GM18873 (cell line): ENCODE data around the gene VPS52.

ENCODE experiments used
- ATAC-seq: cut with Tn5 transposase; IDR thresholded peaks from one replicate; pipeline ENCODE4 v1.9.1; 2021; ENCODE audit warnings: mild to moderate bottlenecking, moderate library complexity, moderate number of reproducible peaks; ENCODE audit not compliant: unreplicated experiment, low FRiP score

Gene VPS52, protein sequence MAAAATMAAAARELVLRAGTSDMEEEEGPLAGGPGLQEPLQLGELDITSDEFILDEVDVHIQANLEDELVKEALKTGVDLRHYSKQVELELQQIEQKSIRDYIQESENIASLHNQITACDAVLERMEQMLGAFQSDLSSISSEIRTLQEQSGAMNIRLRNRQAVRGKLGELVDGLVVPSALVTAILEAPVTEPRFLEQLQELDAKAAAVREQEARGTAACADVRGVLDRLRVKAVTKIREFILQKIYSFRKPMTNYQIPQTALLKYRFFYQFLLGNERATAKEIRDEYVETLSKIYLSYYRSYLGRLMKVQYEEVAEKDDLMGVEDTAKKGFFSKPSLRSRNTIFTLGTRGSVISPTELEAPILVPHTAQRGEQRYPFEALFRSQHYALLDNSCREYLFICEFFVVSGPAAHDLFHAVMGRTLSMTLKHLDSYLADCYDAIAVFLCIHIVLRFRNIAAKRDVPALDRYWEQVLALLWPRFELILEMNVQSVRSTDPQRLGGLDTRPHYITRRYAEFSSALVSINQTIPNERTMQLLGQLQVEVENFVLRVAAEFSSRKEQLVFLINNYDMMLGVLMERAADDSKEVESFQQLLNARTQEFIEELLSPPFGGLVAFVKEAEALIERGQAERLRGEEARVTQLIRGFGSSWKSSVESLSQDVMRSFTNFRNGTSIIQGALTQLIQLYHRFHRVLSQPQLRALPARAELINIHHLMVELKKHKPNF

DNA sequence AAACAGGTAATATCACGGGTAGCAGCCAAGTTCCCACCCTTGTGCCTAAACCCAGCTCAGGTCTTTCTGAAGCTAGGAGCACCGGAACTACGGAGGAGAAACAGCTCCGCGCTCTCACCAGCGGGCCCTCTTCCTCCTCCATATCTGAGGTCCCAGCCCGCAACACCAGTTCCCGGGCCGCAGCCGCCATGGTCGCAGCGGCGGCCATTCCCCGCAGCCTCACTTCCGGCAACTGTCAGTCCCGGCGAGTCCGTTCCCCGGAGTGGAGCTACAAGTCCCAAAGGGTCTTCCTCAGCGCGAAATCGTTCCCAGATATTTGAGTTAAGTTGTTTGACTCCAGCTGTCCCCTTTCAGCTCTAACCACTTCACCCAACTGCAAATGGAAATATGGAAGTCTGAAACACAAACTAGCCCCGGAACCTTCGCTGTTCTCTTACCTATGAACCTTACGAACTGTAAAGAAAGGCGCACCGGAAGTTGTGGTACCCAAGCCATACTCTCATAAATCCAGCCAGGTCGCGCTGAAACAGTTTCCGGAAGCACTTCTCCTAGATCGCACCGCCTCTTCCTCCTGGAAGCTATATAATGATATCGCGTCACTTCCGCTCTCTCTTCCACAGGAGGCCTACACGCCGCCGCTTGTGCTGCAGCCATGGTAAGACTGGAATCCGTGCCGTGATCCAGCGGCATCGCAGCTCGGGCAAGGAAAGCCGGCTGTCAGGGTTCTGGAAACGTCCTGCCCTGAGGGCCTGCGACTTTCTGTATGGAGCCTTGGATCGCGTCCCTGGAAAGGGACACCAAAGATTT lies at the start of gene VPS52, which contains the start of gene RPS18:
VPS52 (minus strand) TSS at position 409 of the 807 bp plus-strand sequence; CDS start at position 208, 201 bp downstream.
RPS18 (plus strand) TSS at position 608 of the 807 bp plus-strand sequence; CDS start at position 653, 45 bp downstream.
- ATAC-seq, result peak; percentile 69

DNA sequence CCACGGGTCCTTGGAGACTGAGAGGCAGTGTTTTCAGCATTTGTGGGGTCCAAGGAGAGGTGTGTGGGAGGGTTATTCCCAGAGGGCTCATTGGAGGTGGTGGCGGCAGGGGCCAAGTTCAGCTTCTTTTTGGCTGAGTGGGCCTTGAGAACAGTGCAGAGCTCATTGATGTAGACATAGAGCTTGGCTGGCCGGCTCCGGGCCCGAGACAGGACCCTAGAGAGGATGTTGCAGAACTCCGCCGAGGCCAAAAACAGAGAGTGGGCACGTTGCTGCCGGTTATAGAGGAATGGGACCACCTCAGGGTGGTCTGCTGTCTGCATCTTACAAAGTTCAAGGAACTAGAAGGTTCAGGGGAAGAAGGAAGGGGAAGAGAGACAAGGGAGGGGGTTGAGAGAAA lies 49.6 kb upstream of the VPS52 start:
- no peak for ATAC-seq

DNA sequence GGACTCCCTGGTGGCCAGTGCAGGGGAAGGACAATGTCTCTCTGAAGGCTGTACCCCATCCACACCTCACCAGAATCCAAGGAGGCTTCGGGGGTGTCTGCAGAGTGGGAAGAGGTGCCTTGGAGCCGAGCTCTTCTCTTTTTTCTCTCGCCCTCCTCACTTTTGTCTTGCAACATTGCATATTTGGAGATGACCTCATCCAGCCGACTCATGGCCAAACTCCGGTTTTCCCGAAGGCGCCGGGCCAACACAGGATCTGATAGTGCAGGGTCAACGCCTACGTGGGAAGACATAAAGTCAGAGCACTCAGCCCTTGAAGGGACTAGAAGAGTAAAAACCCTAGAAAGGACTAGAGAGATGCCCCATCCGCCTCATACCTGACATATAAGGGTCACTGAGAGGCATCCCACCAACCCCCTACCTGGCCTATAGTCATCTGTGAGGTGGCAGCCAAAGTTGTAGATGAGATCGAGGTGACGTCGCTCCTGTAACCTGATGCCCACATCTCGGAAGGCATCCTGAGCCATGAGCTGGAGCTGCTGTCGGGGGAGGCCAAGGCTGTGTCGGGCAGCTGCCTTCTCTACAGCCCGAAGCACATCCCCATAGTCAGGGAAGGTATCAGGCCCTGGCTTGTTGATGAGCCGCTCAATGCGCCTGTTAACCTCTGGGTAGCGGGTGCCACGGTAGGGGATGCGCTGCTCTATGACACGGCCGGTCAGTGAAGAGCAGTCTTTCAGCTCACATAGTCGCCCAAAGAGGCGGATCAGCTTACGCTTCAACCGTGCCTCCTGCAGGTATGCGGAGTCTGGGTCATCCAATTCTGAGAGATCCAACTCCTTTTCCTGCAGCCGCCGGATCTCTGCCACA lies 48.9 kb upstream of the VPS52 start:
- ATAC-seq, result no peak

DNA sequence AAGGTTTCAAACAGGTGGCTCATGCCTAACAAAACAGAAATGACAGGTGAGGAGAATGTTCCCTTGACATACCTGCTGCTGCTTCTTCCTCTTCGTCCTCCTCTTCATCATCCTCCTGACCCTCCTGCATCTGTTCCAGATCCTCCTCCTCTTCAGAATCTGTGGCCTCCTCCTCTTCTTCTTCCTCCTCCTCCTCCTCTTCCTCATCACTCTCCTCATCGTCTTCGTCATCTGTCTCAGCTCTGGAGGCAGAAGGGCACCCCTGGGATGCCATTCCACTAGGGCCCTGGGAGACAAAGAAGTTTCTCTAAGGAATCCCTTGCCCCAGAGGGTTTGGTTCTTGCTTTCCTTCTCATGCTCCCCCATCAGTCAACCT lies 48.3 kb upstream of the VPS52 start:
- no peak for ATAC-seq

DNA sequence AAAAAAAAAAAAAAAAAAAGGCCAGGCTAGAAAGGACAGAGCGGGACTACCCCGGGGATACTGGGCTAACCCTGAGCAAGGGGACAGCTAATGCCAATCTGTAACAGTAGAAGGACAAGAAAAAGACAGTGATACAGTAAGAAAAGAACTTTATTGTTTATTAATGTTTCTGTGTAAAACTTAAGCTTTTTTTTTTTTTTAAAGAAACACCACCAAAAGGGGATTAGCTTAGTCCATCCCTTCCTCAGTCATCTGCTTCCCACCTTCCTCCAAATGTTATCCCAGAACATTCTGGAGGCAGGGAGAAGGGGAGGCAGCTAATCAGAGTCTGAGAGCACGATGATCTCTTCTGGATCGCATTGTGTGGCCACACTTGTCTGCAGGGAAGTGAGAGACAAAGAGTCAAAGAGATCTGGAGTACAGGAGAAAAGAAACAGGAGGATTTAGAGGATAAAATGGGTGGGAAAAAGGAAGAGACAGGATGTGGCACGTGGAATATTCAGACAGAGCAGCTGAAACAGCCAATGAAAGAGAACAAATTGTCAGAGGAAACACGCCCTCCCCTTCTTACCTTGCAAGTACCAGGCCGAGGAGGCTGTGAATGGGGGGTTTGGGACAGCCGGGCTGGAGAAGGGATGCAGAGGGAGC lies 46.9 kb upstream of the VPS52 start:
- no peak for ATAC-seq

DNA sequence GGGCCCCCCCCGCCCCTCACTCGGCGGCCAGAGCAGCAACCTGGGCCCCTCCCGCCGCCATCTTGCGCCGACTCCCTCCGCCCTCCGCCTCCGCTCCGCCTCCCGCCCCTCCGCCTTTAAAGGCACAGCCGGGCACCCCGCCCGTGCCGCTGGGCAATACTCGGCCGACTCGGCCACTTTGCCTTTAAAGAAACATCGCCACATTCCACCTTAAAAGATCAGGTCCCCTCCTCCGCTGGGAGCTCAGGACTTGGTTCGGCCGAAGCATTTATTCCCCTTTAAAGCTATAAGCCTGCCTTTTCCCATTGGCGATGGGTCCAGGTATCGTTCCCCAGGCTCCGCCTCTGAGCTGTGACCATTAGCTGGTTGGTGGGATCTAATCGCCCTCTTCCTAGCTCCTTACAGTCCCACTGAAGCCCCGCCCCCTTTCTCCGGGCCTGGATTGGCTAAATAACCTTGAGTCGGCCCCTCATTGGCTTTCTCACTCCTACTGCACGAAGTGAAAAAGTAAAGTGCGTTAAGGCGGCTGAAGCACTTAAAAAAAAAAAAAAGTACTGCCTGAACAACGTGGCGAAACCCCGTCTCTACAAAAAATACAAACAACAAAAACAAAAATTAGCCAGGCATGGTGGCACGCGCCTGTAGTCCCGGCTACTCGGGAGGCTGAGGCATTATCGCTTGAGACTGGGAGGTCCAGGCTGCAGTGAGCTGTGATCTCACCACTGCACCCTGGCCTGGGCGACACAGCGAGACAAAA lies 46.2 kb upstream of the VPS52 start, which contains the start of gene ZBTB22:
ZBTB22 (minus strand) TSS at position 76 of the 757 bp plus-strand sequence. CDS start 828 bp downstream, outside the sequence.
- ATAC-seq, result peak; percentile 44

DNA sequence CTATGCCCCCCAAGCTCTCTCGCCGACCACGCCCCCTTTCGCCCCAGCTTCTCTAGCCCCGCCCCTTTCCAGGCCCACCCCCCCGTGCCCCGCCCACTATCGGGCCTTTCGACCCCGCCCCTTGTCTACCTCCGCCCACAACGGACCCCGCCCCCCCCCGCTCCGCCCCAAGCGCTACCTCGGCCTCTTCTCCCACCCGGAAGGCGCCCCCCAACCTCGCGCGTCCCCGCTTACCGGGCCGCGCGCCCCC lies 45.7 kb upstream of the VPS52 start:
- ATAC-seq, result no peak

DNA sequence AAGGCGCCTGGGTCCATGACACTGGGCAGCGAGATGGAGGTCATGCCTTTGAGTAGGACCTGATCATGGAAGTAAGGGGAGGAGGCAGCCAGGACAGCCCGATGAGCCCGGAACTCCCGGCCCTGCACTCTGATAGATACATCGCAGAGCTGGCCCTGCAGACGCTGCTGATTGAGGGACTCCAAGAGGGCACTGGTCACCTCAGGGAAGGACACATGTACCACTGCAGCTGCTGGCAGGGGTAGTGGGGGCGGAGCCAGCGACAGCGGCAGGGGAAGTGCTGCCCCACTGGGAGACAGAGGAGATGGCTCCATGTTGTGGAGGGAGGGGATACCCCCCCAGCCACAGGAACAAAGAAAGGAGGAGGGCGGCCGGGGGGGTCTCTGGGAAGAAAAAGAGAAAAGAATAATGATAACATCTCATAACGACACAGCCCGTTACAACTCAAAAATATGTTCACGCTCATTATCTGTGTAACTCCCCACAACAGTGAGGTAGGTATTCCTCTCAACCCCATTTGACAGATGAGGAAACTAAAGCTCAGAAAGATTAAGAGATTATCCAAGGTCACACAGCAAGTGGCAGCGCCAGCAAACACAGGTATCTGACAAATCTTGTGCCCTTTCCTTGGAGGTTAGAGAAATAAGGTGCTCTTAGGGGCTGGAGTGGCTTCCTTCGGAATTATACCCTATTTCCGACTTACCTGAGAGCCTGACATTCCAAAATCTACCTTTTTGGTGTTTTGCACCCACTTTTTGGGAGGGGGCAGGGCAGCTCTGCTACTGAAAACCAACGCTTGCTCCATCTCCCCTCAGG lies 45.1 kb upstream of the VPS52 start:
- no peak for ATAC-seq

DNA sequence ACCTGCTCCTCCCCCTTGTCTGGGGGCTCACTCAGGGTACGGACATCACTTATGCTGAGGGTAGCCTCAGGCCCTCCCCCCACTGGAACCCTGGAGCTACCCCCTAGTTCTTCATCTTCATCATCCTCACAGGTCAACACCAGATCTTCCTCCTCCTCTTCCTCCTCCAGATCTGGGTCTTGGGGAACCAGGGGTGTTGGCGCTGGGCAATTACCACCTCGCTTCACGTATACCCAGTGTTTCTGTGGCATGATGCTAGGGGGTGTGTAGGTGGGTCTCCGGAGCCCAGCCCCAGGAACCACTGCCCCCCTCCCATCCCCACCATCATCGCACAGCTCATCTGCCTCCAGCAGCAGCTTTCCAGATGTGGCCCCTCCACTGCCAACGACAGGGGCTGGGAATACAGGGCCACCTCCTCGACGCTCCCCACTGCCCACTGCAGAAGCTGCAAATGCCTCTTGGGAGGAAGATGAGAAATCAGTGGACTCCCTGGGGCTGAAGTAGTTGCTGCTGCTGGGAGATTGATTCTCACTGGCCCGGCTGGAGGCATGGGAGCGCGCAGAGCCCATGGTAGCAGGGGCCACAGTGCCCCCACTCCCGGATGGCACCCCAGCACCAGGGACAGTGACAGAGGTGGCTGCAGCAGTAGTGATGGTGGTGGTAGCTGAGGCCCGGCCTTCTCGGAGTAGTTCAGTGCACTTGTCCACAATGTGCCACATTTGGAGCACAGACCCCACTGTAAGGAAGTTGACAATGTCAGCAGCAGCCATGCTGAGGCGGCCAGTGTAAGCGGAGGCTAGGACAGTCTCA lies 44.3 kb upstream of the VPS52 start:
- ATAC-seq, result no peak

DNA sequence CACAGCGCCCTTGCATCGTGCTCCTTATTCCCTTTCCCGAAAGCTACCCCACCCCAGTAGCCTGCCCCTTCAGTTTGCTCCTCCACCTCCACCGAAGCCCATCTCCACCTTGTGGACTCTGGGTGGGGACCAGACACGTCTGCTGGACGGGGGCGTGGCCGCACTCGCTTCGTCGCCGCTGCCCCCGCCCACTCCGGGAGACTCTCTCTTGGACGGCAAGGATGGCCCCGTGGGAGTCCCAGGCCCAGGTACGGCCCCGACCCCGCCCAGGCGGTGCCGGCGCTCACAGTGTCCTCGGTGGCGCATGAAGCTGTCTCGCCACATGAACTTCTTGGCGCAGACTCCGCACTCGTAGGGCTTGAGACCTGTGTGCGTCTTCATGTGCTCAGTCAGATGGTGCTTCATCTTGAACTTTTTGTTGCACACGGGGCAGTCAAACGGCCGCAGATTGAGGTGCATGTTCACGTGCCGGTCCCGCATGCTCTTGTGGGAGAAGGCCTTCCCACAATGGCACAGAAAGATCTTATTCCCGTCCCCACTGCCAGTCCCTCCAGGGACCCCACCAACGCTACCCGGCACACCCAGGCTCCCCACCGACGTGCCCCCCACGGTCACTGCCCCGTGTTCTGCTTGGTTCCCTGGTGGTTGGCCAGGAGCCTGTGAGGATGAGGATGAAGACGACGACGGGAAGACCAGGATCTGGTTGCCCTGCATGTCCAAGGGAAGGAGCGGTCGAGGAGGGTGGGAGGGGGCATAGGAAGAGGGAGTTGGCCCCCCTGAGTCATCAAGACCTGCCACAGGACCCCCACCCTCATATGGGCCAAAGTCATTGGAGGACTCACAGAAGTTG lies 43.5 kb upstream of the VPS52 start:
- ATAC-seq, result no peak

DNA sequence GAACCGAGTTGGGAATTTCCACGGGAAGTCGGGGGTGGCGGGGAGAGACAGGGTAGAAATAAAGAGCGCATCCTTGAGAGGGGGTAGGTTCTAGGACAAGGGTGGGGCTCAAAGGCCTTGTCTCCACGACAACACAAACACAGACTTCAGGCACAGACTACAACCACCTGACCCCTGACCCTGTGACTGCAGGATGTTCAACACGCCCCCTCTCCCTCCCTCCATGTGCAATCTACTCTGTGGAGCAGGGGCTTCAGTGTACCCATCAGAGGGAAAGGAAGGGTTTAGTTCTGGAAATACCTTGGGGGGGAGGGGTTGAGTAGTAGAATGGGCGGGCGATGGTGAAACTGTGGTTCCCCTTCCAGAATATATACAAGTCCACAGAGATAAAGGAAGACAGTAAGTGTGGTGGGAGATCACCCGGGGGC lies 42.9 kb upstream of the VPS52 start:
- no peak for ATAC-seq

DNA sequence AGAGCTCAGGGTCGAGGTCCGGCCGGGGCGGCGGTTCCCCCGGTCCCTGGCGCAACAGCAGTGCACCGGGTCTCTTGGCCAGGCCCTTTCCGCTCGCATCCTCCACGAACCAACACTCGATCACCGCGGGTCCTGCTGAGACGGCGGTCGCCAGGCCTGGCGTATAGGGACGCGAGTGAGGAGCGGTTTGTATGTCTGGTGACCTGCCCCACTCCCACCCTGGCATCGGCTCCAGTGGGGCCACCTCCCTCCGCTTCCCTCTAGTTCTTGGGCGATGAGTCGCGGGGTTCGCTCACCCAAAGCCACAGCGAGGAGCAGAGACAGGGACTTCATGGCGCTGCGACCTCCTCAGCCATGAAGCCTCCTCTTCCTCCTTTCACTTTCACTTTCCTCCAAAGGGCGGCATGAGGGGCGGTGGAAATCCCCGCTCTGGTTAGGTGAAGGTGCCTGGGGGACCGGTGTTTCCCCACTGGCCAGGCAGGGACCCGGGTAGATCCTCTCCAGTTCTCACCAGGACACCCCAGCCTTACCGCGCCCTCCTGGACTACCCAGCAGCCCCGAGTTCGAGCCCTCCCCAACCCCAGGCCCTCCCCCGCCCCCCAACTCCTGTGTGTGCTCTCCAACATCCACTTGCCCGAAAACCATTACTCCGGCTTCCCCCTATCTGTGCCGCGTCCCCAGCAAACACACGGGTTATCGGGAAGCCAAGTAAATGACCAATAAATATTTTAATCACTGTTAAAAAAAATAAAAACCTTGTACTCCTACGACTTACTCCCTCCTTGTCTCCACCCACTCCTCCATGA lies 42.2 kb upstream of the VPS52 start, which contains the start of gene TAPBP:
TAPBP (minus strand) TSS at position 370 of the 806 bp plus-strand sequence; CDS start at position 333, 37 bp downstream.
- ATAC-seq, result no peak

DNA sequence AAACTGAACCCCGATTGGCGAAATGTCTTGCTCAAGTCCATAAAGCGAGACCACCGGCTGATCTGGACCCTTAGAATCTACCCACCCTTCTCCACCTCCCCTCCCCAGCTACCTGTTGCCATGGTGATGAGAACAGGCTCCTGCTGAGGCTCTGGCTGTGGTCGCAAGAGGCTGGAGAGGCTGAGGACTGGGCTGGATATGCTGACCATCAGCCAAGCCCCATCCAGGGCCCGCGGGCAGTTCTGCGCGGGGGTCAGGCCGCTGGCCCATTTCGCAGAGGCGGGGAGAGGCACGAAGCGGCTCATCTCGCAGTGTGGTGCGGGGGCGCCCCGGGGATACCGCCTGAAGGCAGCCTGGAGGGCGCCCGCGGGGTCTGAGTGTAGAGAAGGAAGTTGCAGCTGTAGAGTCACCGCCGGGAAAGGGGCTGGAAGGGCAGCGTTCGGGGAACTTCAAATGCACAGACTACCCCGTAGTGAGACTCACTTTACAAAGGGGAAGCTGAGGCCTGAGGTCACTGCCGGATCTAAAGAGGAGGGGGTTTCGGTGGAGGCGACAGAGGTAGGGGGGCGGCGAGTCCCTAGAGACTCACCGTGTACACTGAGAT lies 41.5 kb upstream of the VPS52 start:
- ATAC-seq, result no peak

DNA sequence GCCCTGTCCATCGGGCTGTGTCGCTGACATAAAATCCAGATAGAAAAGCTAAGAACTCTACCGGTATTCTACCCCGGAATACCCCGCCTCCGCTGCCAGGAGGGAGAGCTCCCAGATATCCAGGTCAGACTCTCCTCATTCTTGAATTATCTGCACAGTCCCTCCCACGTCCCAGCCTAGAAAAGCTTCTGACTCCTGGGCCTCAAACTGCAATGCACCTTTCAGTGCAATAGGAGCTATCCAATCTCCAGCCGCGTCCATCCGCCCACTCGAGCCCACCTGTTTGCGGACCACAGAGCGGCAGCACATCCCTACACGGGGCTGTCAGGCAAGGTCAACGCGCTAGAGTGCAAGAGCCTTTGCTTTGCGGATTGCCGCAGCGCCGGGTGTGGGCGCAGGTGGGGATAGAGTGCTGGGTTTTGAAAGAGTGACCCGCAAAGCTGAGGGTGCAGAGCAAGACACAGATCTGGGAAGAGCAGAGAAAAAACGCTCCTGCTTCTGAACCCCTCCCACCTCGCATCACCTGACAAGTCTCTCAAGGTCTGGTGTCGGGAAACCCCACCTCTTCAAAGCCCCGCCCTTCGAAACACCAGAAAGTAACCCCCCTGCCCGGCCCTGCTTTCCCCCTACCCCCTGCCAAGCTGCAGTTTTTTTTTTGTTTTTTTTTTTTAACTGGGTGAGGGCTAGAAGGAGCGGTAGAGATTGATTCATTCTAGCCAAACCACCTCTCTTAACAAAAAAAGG lies 40.9 kb upstream of the VPS52 start:
- no peak for ATAC-seq
